RWPE1 (cell line): ENCODE measurements around the gene ARMC2.

ENCODE experiments used
- CTCF ChIA-PET: fragments of 350-600 bp; sonication (Branson Sonifier 250); formaldehyde crosslinking; extraction: SDS; loops from one replicate; lab custom pipeline; 2021; lab: Yijun Ruan, JAX
- POLR2A ChIA-PET: fragments of 400-600 bp; formaldehyde crosslinking; extraction: SDS; loops from one replicate; lab custom pipeline; 2020; ENCODE audit warnings: antibody characterized with exemption; ENCODE audit not compliant: low non-redundant PET; lab: Yijun Ruan, JAX
- DNase-seq: peaks from one replicate; pipeline ENCODE4 v3.0.0; 2012; ENCODE audit warnings: low spot score
- H3K27ac ChIP-seq: fragments of 450-650 bp; 2 replicates; pipeline ENCODE4 v1.5.1; 2017
- TF ChIP-seq, protein P1 (sequence below): fragments of 450-650 bp; conservative IDR thresholded peaks from 2 replicates; pipeline ENCODE4 v1.5.1; 2017; ENCODE audit warnings: low read depth, mild to moderate bottlenecking

The ARMC2 gene

DNA sequence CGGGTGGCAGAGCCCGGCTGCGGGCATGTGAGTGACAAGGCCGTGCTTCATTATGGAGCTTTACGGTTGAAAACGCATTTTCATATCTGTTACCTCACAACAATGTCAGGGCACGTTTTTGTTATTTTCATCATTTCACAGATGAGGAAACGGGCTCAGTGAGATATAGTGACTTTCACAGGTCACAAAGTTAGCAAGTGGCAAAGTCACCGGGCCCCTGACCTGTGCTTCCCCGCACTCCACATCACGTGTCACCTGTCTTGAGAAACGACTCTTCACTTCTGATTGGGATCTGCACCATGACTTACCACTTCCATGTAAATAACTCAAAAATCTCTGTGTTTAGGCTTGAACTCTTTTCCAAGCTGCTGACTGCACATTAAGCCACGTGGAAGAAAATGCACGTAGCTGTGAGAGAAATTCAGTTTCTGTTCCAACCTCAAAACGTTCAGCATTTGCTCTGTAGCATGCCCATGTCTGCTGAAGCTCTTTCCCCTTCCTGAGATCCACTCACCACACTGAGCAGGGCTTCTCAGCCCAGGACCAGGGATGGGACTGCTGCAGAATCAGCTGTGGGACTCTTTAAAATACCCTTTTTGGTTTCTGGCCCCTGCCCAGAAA, 107.2 kb downstream of the ARMC2 start:
- DNase-seq, result no peak
- ChIA-PET POLR2A (no interaction called here), CTCF (no interaction called here)
- no peak overlapping the region for H3K27ac ChIP-seq
- TF ChIP-seq, protein P1, sequence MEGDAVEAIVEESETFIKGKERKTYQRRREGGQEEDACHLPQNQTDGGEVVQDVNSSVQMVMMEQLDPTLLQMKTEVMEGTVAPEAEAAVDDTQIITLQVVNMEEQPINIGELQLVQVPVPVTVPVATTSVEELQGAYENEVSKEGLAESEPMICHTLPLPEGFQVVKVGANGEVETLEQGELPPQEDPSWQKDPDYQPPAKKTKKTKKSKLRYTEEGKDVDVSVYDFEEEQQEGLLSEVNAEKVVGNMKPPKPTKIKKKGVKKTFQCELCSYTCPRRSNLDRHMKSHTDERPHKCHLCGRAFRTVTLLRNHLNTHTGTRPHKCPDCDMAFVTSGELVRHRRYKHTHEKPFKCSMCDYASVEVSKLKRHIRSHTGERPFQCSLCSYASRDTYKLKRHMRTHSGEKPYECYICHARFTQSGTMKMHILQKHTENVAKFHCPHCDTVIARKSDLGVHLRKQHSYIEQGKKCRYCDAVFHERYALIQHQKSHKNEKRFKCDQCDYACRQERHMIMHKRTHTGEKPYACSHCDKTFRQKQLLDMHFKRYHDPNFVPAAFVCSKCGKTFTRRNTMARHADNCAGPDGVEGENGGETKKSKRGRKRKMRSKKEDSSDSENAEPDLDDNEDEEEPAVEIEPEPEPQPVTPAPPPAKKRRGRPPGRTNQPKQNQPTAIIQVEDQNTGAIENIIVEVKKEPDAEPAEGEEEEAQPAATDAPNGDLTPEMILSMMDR, result no peak

DNA sequence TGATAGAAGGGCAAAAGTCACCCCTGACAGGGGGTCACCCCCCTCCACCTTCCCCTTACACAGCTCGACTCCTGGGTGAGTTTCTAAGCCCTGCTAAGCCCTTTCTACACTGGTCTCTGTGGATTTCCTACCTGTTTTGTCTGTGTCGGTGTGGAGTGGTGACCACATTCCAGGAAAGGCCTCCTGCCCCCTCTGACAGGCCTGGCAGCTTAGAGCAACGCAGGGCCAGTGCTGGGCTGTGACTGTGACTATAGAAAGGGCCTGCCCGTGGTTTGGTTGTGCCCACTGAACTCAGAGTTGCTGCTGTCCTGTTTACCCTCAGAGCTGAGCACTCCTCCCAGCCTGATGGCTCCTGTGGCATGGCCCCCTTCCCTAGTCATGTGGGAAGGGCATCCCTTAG, 109.0 kb downstream of the ARMC2 start:
- ChIA-PET POLR2A (no interaction called here), CTCF (interaction anchor here (0.6 kb wide), 1 partner anchor 10 kb away, joined by 3 read pairs; no protein-coding TSS in a partner anchor)
- H3K27ac ChIP-seq, result no peak overlapping the region
- DNase-seq, result no peak
- TF ChIP-seq, protein P1, result no peak

DNA sequence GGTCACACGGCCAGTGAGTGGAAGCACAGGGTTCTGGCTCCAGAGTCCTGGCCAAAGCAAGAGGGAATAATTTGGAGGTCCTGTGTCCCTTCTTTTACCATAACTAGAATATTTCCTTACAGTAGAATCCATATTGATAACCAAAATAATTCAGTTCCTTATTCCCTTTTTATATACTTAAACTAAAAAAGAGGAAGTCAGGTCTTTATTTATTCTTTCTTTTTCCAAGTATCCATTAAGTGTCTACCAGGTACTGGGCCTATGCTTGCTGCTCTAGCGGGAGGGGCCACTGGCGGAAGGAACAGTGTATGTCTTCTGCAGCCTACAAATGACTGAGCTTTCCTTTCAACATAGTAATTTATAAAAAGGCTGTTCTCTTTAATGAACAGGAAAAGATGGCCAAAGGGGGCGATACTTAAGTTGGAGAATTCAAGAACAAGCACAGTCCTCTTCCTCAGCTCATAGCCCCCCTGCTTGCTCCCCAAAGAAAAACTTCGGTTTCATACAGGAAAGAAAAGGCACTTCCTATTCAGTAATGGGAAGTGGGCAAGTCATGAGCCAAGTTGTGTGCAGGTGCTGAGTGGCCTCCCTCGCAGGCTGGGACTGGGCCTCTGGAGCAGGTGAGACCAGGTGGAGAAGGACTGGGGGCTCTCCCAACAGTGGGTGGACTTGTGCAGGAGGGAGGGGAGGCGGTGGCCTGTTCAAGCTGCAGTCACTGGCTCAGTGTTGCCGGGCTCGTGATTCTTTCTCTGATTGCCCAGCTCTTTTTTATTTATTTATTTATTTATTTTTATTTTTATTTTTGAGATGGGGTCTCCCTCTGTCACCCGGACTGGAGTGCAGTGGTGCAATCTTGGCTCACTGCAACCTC, 110.9 kb downstream of the ARMC2 start:
- DNase-seq, result no peak
- ChIA-PET CTCF (interaction anchor here (0.5 kb wide), 1 partner anchor 44 kb away, joined by 3 read pairs; no protein-coding TSS in a partner anchor), POLR2A (no interaction called here)
- H3K27ac ChIP-seq, result no peak overlapping the region
- TF ChIP-seq, protein P1, result no peak

DNA sequence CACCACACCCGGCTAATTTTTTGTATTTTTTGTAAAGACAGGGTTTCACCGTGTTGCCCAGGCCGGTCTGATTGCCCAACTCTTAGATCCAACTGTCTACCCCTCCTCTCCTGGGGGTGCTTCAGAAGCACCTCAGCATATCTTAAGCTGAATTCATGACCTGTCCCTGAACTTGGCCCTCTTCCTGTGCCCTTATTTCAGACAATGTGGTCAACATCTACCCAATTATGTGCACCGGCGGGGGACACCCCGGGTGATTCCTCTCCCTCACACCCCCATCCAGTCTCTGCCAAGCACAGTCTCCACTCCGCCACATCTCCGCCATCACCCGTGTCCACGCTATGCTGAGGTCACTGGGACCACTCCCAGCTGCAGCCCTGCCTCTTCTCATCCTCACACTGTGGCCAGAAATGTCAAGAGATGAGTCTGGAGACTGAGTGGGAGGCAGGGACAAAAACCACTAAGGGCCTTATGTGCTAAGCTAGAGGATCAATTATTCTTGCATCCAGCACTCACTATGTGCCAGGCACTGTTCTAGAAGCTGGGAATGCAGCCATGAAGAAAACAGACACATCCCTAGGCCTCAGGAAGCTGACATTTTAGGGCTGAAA, 111.9 kb downstream of the ARMC2 start:
- no peak for DNase-seq
- ChIA-PET CTCF (no interaction called here), POLR2A (no interaction called here)
- TF ChIP-seq, protein P1, result no peak
- H3K27ac ChIP-seq, result no peak overlapping the region

DNA sequence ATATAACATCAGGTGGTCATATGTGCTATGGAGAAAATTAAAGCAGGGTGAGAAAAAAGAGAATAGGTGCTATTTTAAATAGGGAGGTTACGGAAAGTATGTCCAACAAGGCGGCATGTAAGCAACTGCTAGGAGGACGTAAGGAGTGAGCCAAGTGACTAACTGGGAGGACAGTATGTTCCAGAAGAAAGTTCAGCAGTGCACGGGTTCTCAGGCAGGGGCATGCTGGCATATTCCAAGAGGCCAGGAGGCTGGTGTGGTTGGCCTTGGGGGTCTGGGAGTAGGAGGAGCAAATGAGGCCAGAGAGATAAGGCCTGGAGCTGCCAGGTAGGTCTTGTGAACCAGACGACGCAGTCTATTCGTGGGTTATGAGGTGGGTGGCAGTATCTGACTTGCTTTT, 112.4 kb downstream of the ARMC2 start:
- no peak for DNase-seq
- no peak overlapping the region for H3K27ac ChIP-seq
- ChIA-PET CTCF (no interaction called here), POLR2A (no interaction called here)
- TF ChIP-seq, protein P1, result no peak

DNA sequence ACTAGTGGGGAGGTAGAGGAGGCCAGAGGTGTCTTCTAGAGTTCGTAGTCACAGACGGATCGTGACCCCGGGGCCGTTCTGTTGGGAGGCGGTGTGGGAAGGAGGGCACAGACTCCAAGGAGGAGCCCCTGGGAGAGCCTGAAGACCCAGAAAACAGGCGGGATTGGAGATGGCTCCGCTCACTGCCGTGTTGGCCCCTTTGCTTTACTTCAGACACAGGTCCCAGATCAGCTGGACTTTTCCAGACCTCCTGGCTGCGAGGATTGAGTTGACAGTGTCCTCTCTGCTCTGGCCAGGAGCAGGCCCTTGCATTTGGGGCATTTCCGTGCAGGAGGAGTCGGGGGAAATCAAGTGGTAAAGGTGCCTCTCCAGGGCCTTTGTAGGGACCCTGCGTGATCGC, 112.9 kb downstream of the ARMC2 start:
- TF ChIP-seq, protein P1, result no peak
- no peak for DNase-seq
- no peak overlapping the region for H3K27ac ChIP-seq
- ChIA-PET POLR2A (no interaction called here), CTCF (no interaction called here)
